Measurements from ENCODE around the gene ACR.

ACR gene

GRCh38 chr22:50737728-50738648 lies at the start of gene ACR:
Gene ACR (plus strand): TSS chr22:50738204. CDS start chr22:50738236, 32 bp downstream.
- no peak within 1 kb of the TSS for H3K9ac ChIP-seq (ENCODE audit: insufficient read length, low read depth)
- no peak within 1 kb of the TSS for H3K4me3 ChIP-seq (ENCODE audit: insufficient read length, low read depth)
- DNase-seq (ENCODE audit: low read depth, low spot score): no peak
- no peaks in the 10 kb centered on the region for H3K4me1 ChIP-seq (ENCODE audit: insufficient read depth, insufficient read length)
- peaks cover 3% of the 10 kb centered on the region for H3K27me3 ChIP-seq (ENCODE audit: insufficient read depth, insufficient read length)
- H3K36me3 ChIP-seq (ENCODE audit: insufficient read depth, insufficient read length, low read length): no peaks in the 10 kb centered on the region
- no peak for TF ChIP-seq YY1 (IDR thresholded peaks at IDR 0.05; ENCODE audit: insufficient read depth, insufficient read length)
- TF ChIP-seq SUZ12 (IDR thresholded peaks at IDR 0.05; ENCODE audit: extremely low read depth, insufficient read depth, insufficient read length): no peak
- TF ChIP-seq ZNF274 (IDR thresholded peaks at IDR 0.05; ENCODE audit: low read depth, low read length): no peak
- no peaks in the 10 kb centered on the region for H3K9me3 ChIP-seq (ENCODE audit: insufficient read depth, low read length)

- Histone ChIP-seq H3K9me3 (ENCODE audit: insufficient read depth, low read length) (peaks cover 18% of the 10 kb centered on the region; the same call in 1 of the 2 replicates), H3K4me3 (ENCODE audit: insufficient read length, low read depth) (no peak overlapping the region), H3K9ac (ENCODE audit: insufficient read length, low read depth) (no peak overlapping the region), H3K4me1 (ENCODE audit: insufficient read depth, insufficient read length) (no peaks in the 10 kb centered on the region), H3K36me3 (ENCODE audit: insufficient read depth, insufficient read length, low read length) (peaks cover 5% of the 10 kb centered on the region), H3K27me3 (ENCODE audit: insufficient read depth, insufficient read length) (no peaks in the 10 kb centered on the region)
- no peak for DNase-seq (ENCODE audit: low read depth, low spot score)
- TF ChIP-seq YY1 (IDR thresholded peaks at IDR 0.05; ENCODE audit: insufficient read depth, insufficient read length) (no peak), ZNF274 (IDR thresholded peaks at IDR 0.05; ENCODE audit: low read depth, low read length) (no peak), SUZ12 (IDR thresholded peaks at IDR 0.05; ENCODE audit: extremely low read depth, insufficient read depth, insufficient read length) (no peak)
These were observed 49.6 kb upstream of the ACR start for GRCh38 chr22:50688448-50688847.

- DNase-seq (ENCODE audit: low read depth, low spot score): no peak
- Histone ChIP-seq H3K4me3 (ENCODE audit: insufficient read length, low read depth) (no peak overlapping the region), H3K9ac (ENCODE audit: insufficient read length, low read depth) (no peak overlapping the region), H3K4me1 (ENCODE audit: insufficient read depth, insufficient read length) (peaks cover 3% of the 10 kb centered on the region), H3K27me3 (ENCODE audit: insufficient read depth, insufficient read length) (no peaks in the 10 kb centered on the region), H3K36me3 (ENCODE audit: insufficient read depth, insufficient read length, low read length) (peaks cover 5% of the 10 kb centered on the region), H3K9me3 (ENCODE audit: insufficient read depth, low read length) (peaks cover 18% of the 10 kb centered on the region; the same call in 1 of the 2 replicates)
- TF ChIP-seq SUZ12 (IDR thresholded peaks at IDR 0.05; ENCODE audit: extremely low read depth, insufficient read depth, insufficient read length) (no peak), YY1 (IDR thresholded peaks at IDR 0.05; ENCODE audit: insufficient read depth, insufficient read length) (no peak), ZNF274 (IDR thresholded peaks at IDR 0.05; ENCODE audit: low read depth, low read length) (no peak)
These were observed 46.5 kb upstream of the ACR start for GRCh38 chr22:50691521-50691920.

- no peak for TF ChIP-seq ZNF274 (IDR thresholded peaks at IDR 0.05; ENCODE audit: low read depth, low read length)
- no peak for TF ChIP-seq YY1 (IDR thresholded peaks at IDR 0.05; ENCODE audit: insufficient read depth, insufficient read length)
- no peak for TF ChIP-seq SUZ12 (IDR thresholded peaks at IDR 0.05; ENCODE audit: extremely low read depth, insufficient read depth, insufficient read length)
- peaks cover 3% of the 10 kb centered on the region for H3K36me3 ChIP-seq (ENCODE audit: insufficient read depth, insufficient read length, low read length)
- H3K9me3 ChIP-seq (ENCODE audit: insufficient read depth, low read length): peaks cover 18% of the 10 kb centered on the region; the same call in 1 of the 2 replicates
- H3K4me1 ChIP-seq (ENCODE audit: insufficient read depth, insufficient read length): peaks cover 3% of the 10 kb centered on the region
- no peak overlapping the region for H3K4me3 ChIP-seq (ENCODE audit: insufficient read length, low read depth)
- no peak for DNase-seq (ENCODE audit: low read depth, low spot score)
- H3K9ac ChIP-seq (ENCODE audit: insufficient read length, low read depth): no peak overlapping the region
- no peaks in the 10 kb centered on the region for H3K27me3 ChIP-seq (ENCODE audit: insufficient read depth, insufficient read length)
These were observed 44.5 kb upstream of the ACR start for GRCh38 chr22:50693462-50693861.

- Histone ChIP-seq H3K4me3 (ENCODE audit: insufficient read length, low read depth) (no peak overlapping the region), H3K36me3 (ENCODE audit: insufficient read depth, insufficient read length, low read length) (peaks cover 4% of the 10 kb centered on the region), H3K9ac (ENCODE audit: insufficient read length, low read depth) (no peak overlapping the region), H3K9me3 (ENCODE audit: insufficient read depth, low read length) (peaks cover 12% of the 10 kb centered on the region; the same call in 1 of the 2 replicates), H3K4me1 (ENCODE audit: insufficient read depth, insufficient read length) (peaks cover 8% of the 10 kb centered on the region), H3K27me3 (ENCODE audit: insufficient read depth, insufficient read length) (no peaks in the 10 kb centered on the region)
- DNase-seq (ENCODE audit: low read depth, low spot score): no peak
- TF ChIP-seq YY1 (IDR thresholded peaks at IDR 0.05; ENCODE audit: insufficient read depth, insufficient read length) (no peak), SUZ12 (IDR thresholded peaks at IDR 0.05; ENCODE audit: extremely low read depth, insufficient read depth, insufficient read length) (no peak), ZNF274 (IDR thresholded peaks at IDR 0.05; ENCODE audit: low read depth, low read length) (no peak)
These were observed 43.9 kb upstream of the ACR start for GRCh38 chr22:50694099-50694605.

GRCh38 chr22:50694766-50695420 lies 43.1 kb upstream of the ACR start:
- Histone ChIP-seq H3K4me3 (ENCODE audit: insufficient read length, low read depth) (no peak overlapping the region), H3K9me3 (ENCODE audit: insufficient read depth, low read length) (peaks cover 5% of the 10 kb centered on the region; the same call in 1 of the 2 replicates), H3K4me1 (ENCODE audit: insufficient read depth, insufficient read length) (peaks cover 12% of the 10 kb centered on the region), H3K9ac (ENCODE audit: insufficient read length, low read depth) (no peak overlapping the region), H3K27me3 (ENCODE audit: insufficient read depth, insufficient read length) (no peaks in the 10 kb centered on the region), H3K36me3 (ENCODE audit: insufficient read depth, insufficient read length, low read length) (peaks cover 9% of the 10 kb centered on the region)
- DNase-seq (ENCODE audit: low read depth, low spot score): no peak
- TF ChIP-seq YY1 (IDR thresholded peaks at IDR 0.05; ENCODE audit: insufficient read depth, insufficient read length) (no peak), SUZ12 (IDR thresholded peaks at IDR 0.05; ENCODE audit: extremely low read depth, insufficient read depth, insufficient read length) (no peak), ZNF274 (IDR thresholded peaks at IDR 0.05; ENCODE audit: low read depth, low read length) (no peak)

All from NT2/D1 (cell line).